MCF 10A (cell line): ENCODE results near the gene GPRC5D. TPM values are rescaled to one million over a fixed set of nuclear protein-coding genes. Genes with fewer than 3 reads are reported as not detected.
A peak's percentile ranks its signal among the peaks of the same experiment; 100 is the strongest.

Experiments
- BruUV-seq: library from RNA; stranded (reverse); fragments of 400-500 nt; replicated peaks from 2 replicates; lab custom pipeline; 2021; lab: Mats Ljungman, UMichigan
- CTCF ChIA-PET: fragments of 300-600 bp; sonication (Branson Sonifier 250); formaldehyde crosslinking; extraction: SDS; loops from one replicate; lab custom pipeline; 2021; ENCODE audit warnings: antibody characterized with exemption, inconsistent platforms; lab: Yijun Ruan, JAX
- POLR2A ChIA-PET: fragments of 300-600, 350-650 bp; sonication (Branson Sonifier 250); formaldehyde crosslinking; extraction: SDS; loops from one replicate; lab custom pipeline; 2020; ENCODE audit warnings: antibody characterized with exemption, inconsistent platforms; lab: Yijun Ruan, JAX
- DNase-seq: peaks from one replicate; pipeline ENCODE4 v3.0.0-alpha.2; 2018; ENCODE audit not compliant: unreplicated experiment
- H3K27ac Mint-ChIP-seq: one replicate; pipeline ENCODE4 v1.8.0; 2022; ENCODE audit warnings: mild to moderate bottlenecking, low read depth, mixed read lengths; ENCODE audit not compliant: unreplicated experiment
- H3K27me3 Mint-ChIP-seq: one replicate; pipeline ENCODE4 v1.8.0; 2022; ENCODE audit warnings: mixed read lengths; ENCODE audit not compliant: insufficient read depth, unreplicated experiment
- H3K36me3 Mint-ChIP-seq: one replicate; pipeline ENCODE4 v1.8.0; 2022; ENCODE audit warnings: mild to moderate bottlenecking, moderate library complexity, mixed read lengths; ENCODE audit not compliant: insufficient read depth, unreplicated experiment
- H3K4me1 Mint-ChIP-seq: one replicate; pipeline ENCODE4 v1.8.0; 2022; ENCODE audit warnings: mixed read lengths; ENCODE audit not compliant: insufficient read depth, unreplicated experiment
- H3K4me3 Mint-ChIP-seq: one replicate; pipeline ENCODE4 v1.8.0; 2022; ENCODE audit warnings: mild to moderate bottlenecking, moderate library complexity, mixed read lengths; ENCODE audit not compliant: unreplicated experiment
- H3K9me3 Mint-ChIP-seq: one replicate; pipeline ENCODE4 v1.8.0; 2022; ENCODE audit warnings: mixed read lengths; ENCODE audit not compliant: unreplicated experiment
- CTCF ChIP-seq: fragments of 200-600 bp; IDR thresholded peaks from one replicate; pipeline ENCODE4 v1.8.0; 2022; ENCODE audit warnings: antibody characterized with exemption, mild to moderate bottlenecking; ENCODE audit not compliant: unreplicated experiment
- intact Hi-C: fragments of 100-400 bp; cut with micrococcal nuclease; formaldehyde crosslinking; loops from 2 replicates; pipeline ENCODE4 v1.14.1; 2022
- total RNA-seq: library from RNA; stranded (reverse); gene quantifications from 2 replicates; pipeline ENCODE4 v1.2.3, GENCODE V29; 2022

GPRC5D gene
- total RNA-seq, 1 experiment from 2014 or later = not detected

GRCh38 chr12:12993367-12993766 lies 41.4 kb upstream of the GPRC5D start:
- CTCF ChIA-PET = interaction anchor here (0.6 to 1.1 kb wide), 2 partner anchors 11 to 77 kb away, joined by 3 to 9 read pairs; no protein-coding TSS in a partner anchor
- H3K4me1 Mint-ChIP-seq = peaks cover 32% of the 10 kb centered on the region
- DNase-seq = no peak
- intact Hi-C loops = no loop called here
- no peaks in the 10 kb centered on the region for H3K27me3 Mint-ChIP-seq
- TF ChIP-seq CTCF = no peak
- H3K36me3 Mint-ChIP-seq = peaks cover 13% of the 10 kb centered on the region
- H3K9me3 Mint-ChIP-seq = no peaks in the 10 kb centered on the region
- H3K27ac Mint-ChIP-seq = peak overlapping the region; percentile 33
- POLR2A ChIA-PET = no interaction called here
- no TSS peak for BruUV-seq
- H3K4me3 Mint-ChIP-seq = no peak overlapping the region

- H3K4me3 Mint-ChIP-seq = no peak overlapping the region
- POLR2A ChIA-PET = no interaction called here
- H3K4me1 Mint-ChIP-seq = peaks cover 25% of the 10 kb centered on the region
- no TSS peak for BruUV-seq
- no peaks in the 10 kb centered on the region for H3K9me3 Mint-ChIP-seq
- peak overlapping the region; percentile 33 for H3K27ac Mint-ChIP-seq
- TF ChIP-seq CTCF = no peak
- CTCF ChIA-PET = interaction anchor here (0.6 to 1.5 kb wide), 4 partner anchors 12 to 643 kb away, joined by 3 to 9 read pairs (median 4); no protein-coding TSS in a partner anchor
- peak; percentile 83 for DNase-seq
- intact Hi-C loops = no loop called here
- no peaks in the 10 kb centered on the region for H3K27me3 Mint-ChIP-seq
- H3K36me3 Mint-ChIP-seq = peaks cover 11% of the 10 kb centered on the region
Measured at GRCh38 chr12:12992418-12993130, 40.6 kb upstream of the GPRC5D start.

- Mint-ChIP-seq H3K4me3 (no peak overlapping the region), H3K9me3 (no peaks in the 10 kb centered on the region), H3K36me3 (peaks cover 15% of the 10 kb centered on the region), H3K4me1 (peaks cover 19% of the 10 kb centered on the region), H3K27me3 (no peaks in the 10 kb centered on the region), H3K27ac (peak overlapping the region; percentile 3)
- ChIA-PET POLR2A (interaction anchor here (0.6 to 1.2 kb wide), 2 partner anchors 98 to 207 kb away, joined by 3 to 5 read pairs; no protein-coding TSS in a partner anchor), CTCF (interaction anchor here (0.8 to 1.5 kb wide), 5 partner anchors 8 to 221 kb away, joined by 3 to 7 read pairs (median 4); no protein-coding TSS in a partner anchor)
- BruUV-seq = no TSS peak
- DNase-seq = no peak
- no peak for TF ChIP-seq CTCF
- intact Hi-C loops = no loop called here
Measured at GRCh38 chr12:12990700-12991468, 38.9 kb upstream of the GPRC5D start.

GRCh38 chr12:12987421-12987820 lies 35.5 kb upstream of the GPRC5D start:
- Mint-ChIP-seq H3K27me3 (no peaks in the 10 kb centered on the region), H3K9me3 (no peaks in the 10 kb centered on the region), H3K27ac (peak overlapping the region; percentile 17), H3K4me1 (peaks cover 13% of the 10 kb centered on the region), H3K36me3 (peaks cover 27% of the 10 kb centered on the region), H3K4me3 (no peak overlapping the region)
- POLR2A ChIA-PET = interaction anchor here (0.7 to 1.8 kb wide), 2 partner anchors 11 to 209 kb away, joined by 4 to 8 read pairs; no protein-coding TSS in a partner anchor
- no peak for TF ChIP-seq CTCF
- no peak for DNase-seq
- intact Hi-C loops = no loop called here
- no TSS peak for BruUV-seq
- CTCF ChIA-PET = interaction anchor here (0.6 to 11.7 kb wide), 7 partner anchors 11 to 247 kb away, joined by 3 to 150 read pairs (median 6); no protein-coding TSS in a partner anchor
